Natural killer cell (primary cell): ENCODE data around the gene HK1. TPM values are rescaled to one million over a fixed set of nuclear protein-coding genes. Genes with fewer than 3 reads are reported as not detected.

Experiments used
- ATAC-seq, 3 donors: fragments of 150-1000 bp in 2 of 3; fragments of 200-7000 bp in 1 of 3; cut with Tn5 transposase; 1 replicate in 1 of 3; 2 replicates in 2 of 3; pipeline ENCODE4 v1.10.0; 2021; ENCODE audit warnings: mild to moderate bottlenecking in 2 of 3, moderate library complexity in 2 of 3
- DNase-seq, 2 donors: peaks; one replicate each; pipeline versions ENCODE4 v3.0.0 to v3.0.0-alpha.2; 2013 to 2021; ENCODE audit warnings: mixed read lengths in 1 of 2
- H3K27ac ChIP-seq: one replicate; pipeline ENCODE4 v1.5.1; 2013; ENCODE audit warnings: mild to moderate bottlenecking, low read length
- H3K27me3 ChIP-seq: one replicate; pipeline ENCODE4 v1.6.1; 2013; ENCODE audit warnings: low read length; ENCODE audit not compliant: control insufficient read depth, insufficient read depth
- H3K36me3 ChIP-seq: one replicate; pipeline ENCODE4 v1.6.1; 2013; ENCODE audit warnings: low read length; ENCODE audit not compliant: control insufficient read depth, insufficient read depth
- H3K4me1 ChIP-seq: one replicate; pipeline ENCODE4 v1.6.1; 2013; ENCODE audit warnings: low read length; ENCODE audit not compliant: control insufficient read depth, insufficient read depth
- H3K4me3 ChIP-seq: one replicate; pipeline ENCODE4 v1.5.1; 2013; ENCODE audit warnings: low read length
- H3K9me3 ChIP-seq: one replicate; pipeline ENCODE4 v1.6.1; 2013; ENCODE audit warnings: low read length; ENCODE audit not compliant: control insufficient read depth, insufficient read depth
- H3K27ac Mint-ChIP-seq, 2 donors: one replicate each; pipeline ENCODE4 v1.8.0; 2022; ENCODE audit warnings: mild to moderate bottlenecking in 2 of 2, mixed read lengths in 2 of 2, moderate library complexity in 1 of 2
- H3K27me3 Mint-ChIP-seq, 2 donors: one replicate each; pipeline ENCODE4 v1.8.0; 2022; ENCODE audit warnings: low read depth in 2 of 2, mixed read lengths in 2 of 2
- H3K36me3 Mint-ChIP-seq: one replicate; pipeline ENCODE4 v1.8.0; 2022; ENCODE audit warnings: mixed read lengths
- H3K4me1 Mint-ChIP-seq, 2 donors: one replicate each; pipeline ENCODE4 v1.8.0; 2022; ENCODE audit warnings: mixed read lengths in 2 of 2
- H3K4me3 Mint-ChIP-seq: one replicate; pipeline ENCODE4 v1.8.0; 2022; ENCODE audit warnings: mild to moderate bottlenecking, moderate library complexity, mixed read lengths
- H3K9me3 Mint-ChIP-seq, 2 donors: one replicate each; pipeline ENCODE4 v1.8.0; 2022; ENCODE audit warnings: mixed read lengths in 2 of 2
- WGBS: methylation state at CpG from one replicate; pipeline ENCODE4 v1.1.7; 2013; ENCODE audit warnings: missing lambda C conversion rate; ENCODE audit not compliant: insufficient coverage; 5-methylcytosine and 5-hydroxymethylcytosine counted together
- intact Hi-C: fragments of 100-400 bp; cut with micrococcal nuclease; formaldehyde crosslinking; loops from one replicate; pipeline ENCODE4 v1.14.2; 2022
- total RNA-seq, 4 donors: library from RNA; stranded (reverse); fragments of 120-200 nt in 1 of 4; gene quantifications; one replicate each; pipeline versions ENCODE4 v1.2.3 to v1.2.4, GENCODE V29; 2013 to 2022
- TF ChIP-seq, protein P1 (sequence below): fragments of 200-600 bp; IDR thresholded peaks from one replicate; pipeline ENCODE4 v1.8.0; 2022; ENCODE audit warnings: antibody characterized with exemption

Gene HK1
- total RNA-seq, 3 donors from 2014 or later (not counting 1 experiment from before 2014, with no cell fraction given): 58.4 to 72.6 (median 69.5) TPM

DNA sequence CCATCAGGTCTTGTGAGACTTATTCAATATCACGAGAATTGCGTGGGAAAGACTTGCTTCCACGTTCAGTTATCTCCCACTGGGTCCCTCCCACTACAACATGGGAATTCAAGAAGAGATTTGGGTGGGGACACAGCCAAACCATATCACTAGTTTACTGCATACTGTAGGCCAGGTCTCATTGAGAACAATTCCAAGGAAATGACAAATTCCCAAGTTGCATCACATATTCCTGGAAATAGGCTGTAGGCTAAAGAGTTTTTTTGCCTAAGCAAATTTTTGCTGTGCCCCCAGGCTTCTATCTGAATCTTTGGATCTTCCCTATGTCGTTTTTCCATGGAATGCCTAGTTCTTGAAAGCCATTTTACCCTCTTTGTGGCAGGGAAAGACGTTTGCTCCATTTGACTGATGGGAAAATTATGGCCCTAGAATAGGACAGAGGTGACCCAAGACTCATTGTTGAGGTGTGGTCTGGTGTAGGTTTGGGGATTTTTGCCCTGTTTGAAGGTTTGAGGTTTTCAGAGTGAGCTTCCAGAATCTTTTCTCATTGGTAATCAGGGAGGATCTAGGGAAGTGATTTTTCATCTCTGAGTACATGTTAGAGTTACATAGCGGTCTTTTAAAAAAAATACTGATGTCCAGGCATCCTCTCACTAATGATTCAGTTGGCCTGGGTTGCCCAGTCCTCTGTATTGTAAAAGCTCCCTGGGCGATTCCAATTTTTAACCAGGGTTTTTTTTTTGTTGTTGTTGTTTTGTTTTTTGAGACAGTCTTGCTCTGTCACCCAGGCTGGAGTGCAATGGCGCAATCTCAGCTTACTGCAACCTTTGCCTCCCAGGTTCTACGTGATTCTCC, 94.1 kb downstream of the HK1 start:
- TF ChIP-seq, protein P1, sequence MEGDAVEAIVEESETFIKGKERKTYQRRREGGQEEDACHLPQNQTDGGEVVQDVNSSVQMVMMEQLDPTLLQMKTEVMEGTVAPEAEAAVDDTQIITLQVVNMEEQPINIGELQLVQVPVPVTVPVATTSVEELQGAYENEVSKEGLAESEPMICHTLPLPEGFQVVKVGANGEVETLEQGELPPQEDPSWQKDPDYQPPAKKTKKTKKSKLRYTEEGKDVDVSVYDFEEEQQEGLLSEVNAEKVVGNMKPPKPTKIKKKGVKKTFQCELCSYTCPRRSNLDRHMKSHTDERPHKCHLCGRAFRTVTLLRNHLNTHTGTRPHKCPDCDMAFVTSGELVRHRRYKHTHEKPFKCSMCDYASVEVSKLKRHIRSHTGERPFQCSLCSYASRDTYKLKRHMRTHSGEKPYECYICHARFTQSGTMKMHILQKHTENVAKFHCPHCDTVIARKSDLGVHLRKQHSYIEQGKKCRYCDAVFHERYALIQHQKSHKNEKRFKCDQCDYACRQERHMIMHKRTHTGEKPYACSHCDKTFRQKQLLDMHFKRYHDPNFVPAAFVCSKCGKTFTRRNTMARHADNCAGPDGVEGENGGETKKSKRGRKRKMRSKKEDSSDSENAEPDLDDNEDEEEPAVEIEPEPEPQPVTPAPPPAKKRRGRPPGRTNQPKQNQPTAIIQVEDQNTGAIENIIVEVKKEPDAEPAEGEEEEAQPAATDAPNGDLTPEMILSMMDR: no peak
- ATAC-seq: no peak
- H3K4me3 Mint-ChIP-seq: no peak overlapping the region
- H3K27ac ChIP-seq: no peak overlapping the region
- DNase-seq: no peak
- no peak overlapping the region for H3K27ac Mint-ChIP-seq
- H3K4me1 ChIP-seq: no peaks in the 10 kb centered on the region
- no peaks in the 10 kb centered on the region for H3K27me3 Mint-ChIP-seq
- H3K36me3 ChIP-seq: peaks cover 55% of the 10 kb centered on the region
- H3K36me3 Mint-ChIP-seq: peaks cover 16% of the 10 kb centered on the region
- no peak overlapping the region for H3K4me3 ChIP-seq
- 96% methylated on average over 9 of the region's 9 CpGs for WGBS
- intact Hi-C loops: no loop called here
- H3K4me1 Mint-ChIP-seq: peaks cover 11 to 23% of the 10 kb centered on the region in 2 donors
- H3K27me3 ChIP-seq: no peaks in the 10 kb centered on the region
- H3K9me3 ChIP-seq: no peaks in the 10 kb centered on the region
- no peaks in the 10 kb centered on the region for H3K9me3 Mint-ChIP-seq

DNA sequence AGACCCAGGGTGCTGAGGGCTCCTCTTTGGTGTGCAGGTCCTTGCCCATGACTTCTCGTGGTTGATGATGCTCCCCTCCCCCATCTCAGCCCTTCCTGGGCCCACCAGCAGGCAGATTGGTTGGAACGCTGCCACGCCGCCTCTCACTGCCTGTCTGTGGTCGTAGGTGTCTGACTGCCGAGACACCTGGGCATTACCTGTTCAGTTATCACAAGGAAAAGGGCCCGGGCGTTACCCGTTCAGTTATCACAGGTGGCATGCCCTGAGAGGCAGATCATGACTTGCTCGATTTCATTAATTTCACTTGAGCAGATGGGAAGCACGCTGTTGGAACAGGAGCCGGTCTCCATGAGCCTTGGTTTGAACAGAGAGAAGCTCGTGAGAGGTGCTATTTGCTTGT, 95.9 kb downstream of the HK1 start:
- intact Hi-C loops: no loop called here
- no peaks in the 10 kb centered on the region for H3K9me3 Mint-ChIP-seq
- no peak overlapping the region for H3K4me3 Mint-ChIP-seq
- no peak for ATAC-seq
- H3K36me3 Mint-ChIP-seq: peaks cover 21% of the 10 kb centered on the region
- no peak for DNase-seq
- H3K4me3 ChIP-seq: no peak overlapping the region
- 88% methylated on average over 13 of the region's 13 CpGs for WGBS
- no peaks in the 10 kb centered on the region for H3K4me1 ChIP-seq
- H3K27ac ChIP-seq: no peak overlapping the region
- peaks cover 11 to 20% of the 10 kb centered on the region in 2 donors for H3K4me1 Mint-ChIP-seq
- H3K9me3 ChIP-seq: no peaks in the 10 kb centered on the region
- TF ChIP-seq, protein P1: no peak
- no peaks in the 10 kb centered on the region for H3K27me3 Mint-ChIP-seq
- no peaks in the 10 kb centered on the region for H3K27me3 ChIP-seq
- peaks cover 56% of the 10 kb centered on the region for H3K36me3 ChIP-seq
- peak overlapping the region in 1 of 2 donors; percentile 60 for H3K27ac Mint-ChIP-seq

GRCh38 chr10:69374931-69375306, 96.6 kb downstream of the HK1 start:
- Histone ChIP-seq H3K4me1 (no peaks in the 10 kb centered on the region), H3K27me3 (no peaks in the 10 kb centered on the region), H3K4me3 (no peak overlapping the region), H3K36me3 (peaks cover 58% of the 10 kb centered on the region), H3K9me3 (no peaks in the 10 kb centered on the region), H3K27ac (no peak overlapping the region)
- intact Hi-C loops: no loop called here
- no peak for DNase-seq
- 97% methylated on average over 2 of the region's 2 CpGs for WGBS
- Mint-ChIP-seq H3K9me3 (no peaks in the 10 kb centered on the region), H3K27ac (peak overlapping the region in 1 of 2 donors; percentile 60), H3K4me1 (peaks cover 11 to 19% of the 10 kb centered on the region in 2 donors), H3K36me3 (peaks cover 16% of the 10 kb centered on the region), H3K27me3 (no peaks in the 10 kb centered on the region), H3K4me3 (no peak overlapping the region)
- TF ChIP-seq, protein P1: no peak
- ATAC-seq: no peak
